22Rv1 (cell line): ENCODE data around the gene IFNA8.

Source experiments
- ZFX ChIP-seq: fragments of 450-650 bp; IDR thresholded peaks from 2 replicates; pipeline ENCODE4 v1.6.1; 2017; ENCODE audit warnings: antibody characterized with exemption, borderline replicate concordance
- TF ChIP-seq, protein P1 (sequence below): fragments of 450-650 bp; IDR thresholded peaks from 2 replicates; pipeline ENCODE4 v1.5.1; 2017; ENCODE audit warnings: mild to moderate bottlenecking

- TF ChIP-seq, protein P1, sequence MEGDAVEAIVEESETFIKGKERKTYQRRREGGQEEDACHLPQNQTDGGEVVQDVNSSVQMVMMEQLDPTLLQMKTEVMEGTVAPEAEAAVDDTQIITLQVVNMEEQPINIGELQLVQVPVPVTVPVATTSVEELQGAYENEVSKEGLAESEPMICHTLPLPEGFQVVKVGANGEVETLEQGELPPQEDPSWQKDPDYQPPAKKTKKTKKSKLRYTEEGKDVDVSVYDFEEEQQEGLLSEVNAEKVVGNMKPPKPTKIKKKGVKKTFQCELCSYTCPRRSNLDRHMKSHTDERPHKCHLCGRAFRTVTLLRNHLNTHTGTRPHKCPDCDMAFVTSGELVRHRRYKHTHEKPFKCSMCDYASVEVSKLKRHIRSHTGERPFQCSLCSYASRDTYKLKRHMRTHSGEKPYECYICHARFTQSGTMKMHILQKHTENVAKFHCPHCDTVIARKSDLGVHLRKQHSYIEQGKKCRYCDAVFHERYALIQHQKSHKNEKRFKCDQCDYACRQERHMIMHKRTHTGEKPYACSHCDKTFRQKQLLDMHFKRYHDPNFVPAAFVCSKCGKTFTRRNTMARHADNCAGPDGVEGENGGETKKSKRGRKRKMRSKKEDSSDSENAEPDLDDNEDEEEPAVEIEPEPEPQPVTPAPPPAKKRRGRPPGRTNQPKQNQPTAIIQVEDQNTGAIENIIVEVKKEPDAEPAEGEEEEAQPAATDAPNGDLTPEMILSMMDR: peak; percentile 20; the same call in 1 of the 2 replicates
- no peak for TF ChIP-seq ZFX
Observed at GRCh38 chr9:21413624-21414023, 4.7 kb downstream of the IFNA8 start.
